NCI-H2196 treated with DMSO at 0.1 percent for 48 hours (cell line): Measurements from ENCODE around the gene CAMTA1.

Source experiments
- DNase-seq: peaks from one replicate; lab custom pipeline; 2025; ENCODE audit not compliant: unreplicated experiment; lab: John Stamatoyannopoulos, UW

The CAMTA1 gene

GRCh38 chr1:7716506-7716905 lies 931.3 kb downstream of the CAMTA1 start:
- no peak for DNase-seq

GRCh38 chr1:7717748-7718368 lies 932.6 kb downstream of the CAMTA1 start:
- no peak for DNase-seq

GRCh38 chr1:7719468-7720094 lies 934.3 kb downstream of the CAMTA1 start:
- no peak for DNase-seq

GRCh38 chr1:7721940-7722669 lies 936.9 kb downstream of the CAMTA1 start:
- DNase-seq: no peak

- DNase-seq: no peak
Observed at GRCh38 chr1:7722670-7723012, 937.4 kb downstream of the CAMTA1 start.

GRCh38 chr1:7726623-7727022 lies 941.4 kb downstream of the CAMTA1 start:
- DNase-seq: no peak

GRCh38 chr1:7727809-7728471 lies 942.7 kb downstream of the CAMTA1 start:
- no peak for DNase-seq

GRCh38 chr1:7729761-7730160 lies 944.5 kb downstream of the CAMTA1 start:
- DNase-seq: no peak

GRCh38 chr1:7732331-7732730 lies 947.1 kb downstream of the CAMTA1 start:
- no peak for DNase-seq

GRCh38 chr1:7733276-7733675 lies 948.0 kb downstream of the CAMTA1 start:
- no peak for DNase-seq

- DNase-seq: no peak
Observed at GRCh38 chr1:7738044-7738443, 952.8 kb downstream of the CAMTA1 start.

- no peak for DNase-seq
Observed at GRCh38 chr1:7743346-7743745, 958.1 kb downstream of the CAMTA1 start.

GRCh38 chr1:7744882-7745281 lies 959.6 kb downstream of the CAMTA1 start:
- DNase-seq: no peak

- DNase-seq: no peak
Observed at GRCh38 chr1:7745783-7746182, 960.5 kb downstream of the CAMTA1 start.

GRCh38 chr1:7747605-7748004 lies 962.4 kb downstream of the CAMTA1 start:
- no peak for DNase-seq

- no peak for DNase-seq
Observed at GRCh38 chr1:7749126-7749525, 963.9 kb downstream of the CAMTA1 start.

- no peak for DNase-seq
Observed at GRCh38 chr1:7751174-7751573, 965.9 kb downstream of the CAMTA1 start.

- DNase-seq: peak; percentile 49
Observed at GRCh38 chr1:7752512-7753417, 967.5 kb downstream of the CAMTA1 start.

- no peak for DNase-seq
Observed at GRCh38 chr1:7753641-7754040, 968.4 kb downstream of the CAMTA1 start.

GRCh38 chr1:7754234-7754633 lies 969.0 kb downstream of the CAMTA1 start:
- DNase-seq: no peak

GRCh38 chr1:7755448-7755847 lies 970.2 kb downstream of the CAMTA1 start:
- DNase-seq: no peak
